Panc1 (cell line): Measurements from ENCODE around the gene CDK11B. TPM values are rescaled to one million over a fixed set of nuclear protein-coding genes. Genes with fewer than 3 reads are reported as not detected.

Experiments
- ATAC-seq: fragments of 200-7000 bp; cut with Tn5 transposase; 2 replicates; pipeline ENCODE4 v1.9.1; 2020; ENCODE audit warnings: mild to moderate bottlenecking, moderate library complexity
- BruUV-seq: library from RNA; stranded (reverse); fragments of 400-500 nt; replicated peaks from 2 replicates; lab custom pipeline; 2021; lab: Mats Ljungman, UMichigan
- CTCF ChIA-PET: fragments of 300-600 bp; sonication (Branson Sonifier 250); formaldehyde crosslinking; loops from one replicate; lab custom pipeline; 2022; ENCODE audit warnings: antibody characterized with exemption; lab: Charles Lee
- POLR2A ChIA-PET: fragments of 300-600 bp; sonication (Branson Sonifier 250); formaldehyde crosslinking; loops from one replicate; lab custom pipeline; 2022; ENCODE audit warnings: antibody characterized with exemption; lab: Charles Lee
- DNase-seq: peaks from one replicate; pipeline ENCODE4 v3.0.0-alpha.2; 2010; ENCODE audit warnings: low read depth, low spot score
- H3K27ac ChIP-seq: 2 replicates; pipeline ENCODE4 v1.5.1; 2011; ENCODE audit warnings: mild to moderate bottlenecking, low read length, inconsistent platforms
- H3K27me3 ChIP-seq: fragments of 200-500 bp; sonication (Bioruptor generic); 2 replicates; pipeline ENCODE4 v1.6.0; 2014; ENCODE audit warnings: low read length, inconsistent platforms; ENCODE audit not compliant: control insufficient read depth, insufficient read depth
- H3K36me3 ChIP-seq: fragments of 200-500 bp; sonication (Bioruptor generic); 2 replicates; pipeline ENCODE4 v1.5.1; 2014; ENCODE audit warnings: inconsistent platforms, mild to moderate bottlenecking, low read length, moderate library complexity; ENCODE audit not compliant: control insufficient read depth, insufficient read depth
- H3K4me1 ChIP-seq: 2 replicates; pipeline ENCODE4 v1.5.1; 2011; ENCODE audit warnings: inconsistent platforms, mild to moderate bottlenecking, low read length, moderate library complexity; ENCODE audit not compliant: control insufficient read depth, insufficient read depth
- H3K4me3 ChIP-seq, 2 experiments: 2 replicates each; pipeline ENCODE4 v1.5.1; 2011 to 2012; ENCODE audit warnings: low read depth in 2 of 2, low read length in 2 of 2, mild to moderate bottlenecking in 2 of 2, inconsistent platforms in 1 of 2, moderate library complexity in 1 of 2
- H3K9me3 ChIP-seq: fragments of 200-500 bp; sonication (Bioruptor generic); 2 replicates; pipeline ENCODE4 v1.5.1; 2014; ENCODE audit warnings: low read depth, mild to moderate bottlenecking, inconsistent platforms, low read length, moderate library complexity; ENCODE audit not compliant: control insufficient read depth, insufficient read depth
- POLR2AphosphoS5 ChIP-seq: IDR thresholded peaks from 2 replicates; pipeline ENCODE4 v1.6.1; 2012; ENCODE audit warnings: mild to moderate bottlenecking, low read depth, low read length, moderate library complexity
- REST ChIP-seq, 2 experiments: IDR thresholded peaks; 2 replicates each; pipeline ENCODE4 v1.6.1; 2011 to 2012; ENCODE audit warnings: low read depth in 2 of 2, control low read depth in 1 of 2, low read length in 1 of 2, mild to moderate bottlenecking in 1 of 2, moderate library complexity in 1 of 2; ENCODE audit not compliant: insufficient read depth in 1 of 2
- TCF7L2 ChIP-seq: IDR thresholded peaks from 2 replicates; pipeline ENCODE4 v1.6.1; 2011; ENCODE audit warnings: mild to moderate bottlenecking, low read depth, low read length, inconsistent platforms
- in situ Hi-C: cut with HindIII; loops from 2 replicates; pipeline ENCODE4 v1.10.0; 2016; ENCODE audit warnings: low sequenced_read_pairs, low pct_unique_long_range_greater_than_20kb
- intact Hi-C: fragments of 100-400 bp; cut with micrococcal nuclease; formaldehyde crosslinking; loops from one replicate; pipeline ENCODE4 v1.10.0; 2022; ENCODE audit not compliant: unreplicated experiment
- total RNA-seq: library from RNA; stranded (reverse); gene quantifications from one replicate; pipeline ENCODE4 v1.2.1, GENCODE V29; 2021; ENCODE audit not compliant: unreplicated experiment

CDK11B gene
- total RNA-seq, 1 experiment from 2014 or later = 36.5 TPM

- Histone ChIP-seq H3K4me1 (no peaks in the 10 kb centered on the region), H3K36me3 (peaks cover 2% of the 10 kb centered on the region; the same call in 1 of the 2 replicates), H3K9me3 (no peaks in the 10 kb centered on the region), H3K27me3 (no peaks in the 10 kb centered on the region), H3K4me3 (no peak overlapping the region), H3K27ac (no peak overlapping the region)
- in situ Hi-C loops = no loop called here
- intact Hi-C loops = no loop called here
- TF ChIP-seq REST (IDR thresholded peaks at IDR 0.05; ENCODE audit: insufficient read depth in 1 of 2, low read depth in 2 of 2, low read length in 1 of 2) = no peak
- BruUV-seq = no TSS peak
- ATAC-seq (no peak), DNase-seq (no peak)
- ChIA-PET CTCF (no interaction called here), POLR2A (no interaction called here)
These were observed 10.9 kb upstream of the CDK11B start for GRCh38 chr1:1669468-1670440.

- H3K27me3 ChIP-seq = no peaks in the 10 kb centered on the region
- ChIA-PET POLR2A (no interaction called here), CTCF (interaction anchor here (1.0 kb wide), 1 partner anchor 12 kb away, joined by 4 read pairs; no protein-coding TSS in a partner anchor)
- H3K4me3 ChIP-seq = no peak overlapping the region
- no TSS peak for BruUV-seq
- no peaks in the 10 kb centered on the region for H3K9me3 ChIP-seq
- in situ Hi-C loops (no loop called here), intact Hi-C loops (no loop called here)
- H3K27ac ChIP-seq = no peak overlapping the region
- no peak for DNase-seq
- ATAC-seq = no peak
- TF ChIP-seq POLR2AphosphoS5 = no peak
- no peak for TF ChIP-seq TCF7L2
- no peak for TF ChIP-seq REST (IDR thresholded peaks at IDR 0.05; ENCODE audit: insufficient read depth in 1 of 2, low read depth in 2 of 2, low read length in 1 of 2)
- no peaks in the 10 kb centered on the region for H3K4me1 ChIP-seq
- peaks cover 2% of the 10 kb centered on the region; the same call in 1 of the 2 replicates for H3K36me3 ChIP-seq
These were observed 7.7 kb upstream of the CDK11B start for GRCh38 chr1:1666526-1666925.
